Measurements from ENCODE around the gene DGCR6. TPM values are rescaled to one million over a fixed set of nuclear protein-coding genes. Genes with fewer than 3 reads are reported as not detected.

Gene DGCR6
- total RNA-seq (2022; extraction: Qiagen RNA extraction): 1.1 to 2.3 TPM (median 1.3 TPM) in 5 replicates

DNA sequence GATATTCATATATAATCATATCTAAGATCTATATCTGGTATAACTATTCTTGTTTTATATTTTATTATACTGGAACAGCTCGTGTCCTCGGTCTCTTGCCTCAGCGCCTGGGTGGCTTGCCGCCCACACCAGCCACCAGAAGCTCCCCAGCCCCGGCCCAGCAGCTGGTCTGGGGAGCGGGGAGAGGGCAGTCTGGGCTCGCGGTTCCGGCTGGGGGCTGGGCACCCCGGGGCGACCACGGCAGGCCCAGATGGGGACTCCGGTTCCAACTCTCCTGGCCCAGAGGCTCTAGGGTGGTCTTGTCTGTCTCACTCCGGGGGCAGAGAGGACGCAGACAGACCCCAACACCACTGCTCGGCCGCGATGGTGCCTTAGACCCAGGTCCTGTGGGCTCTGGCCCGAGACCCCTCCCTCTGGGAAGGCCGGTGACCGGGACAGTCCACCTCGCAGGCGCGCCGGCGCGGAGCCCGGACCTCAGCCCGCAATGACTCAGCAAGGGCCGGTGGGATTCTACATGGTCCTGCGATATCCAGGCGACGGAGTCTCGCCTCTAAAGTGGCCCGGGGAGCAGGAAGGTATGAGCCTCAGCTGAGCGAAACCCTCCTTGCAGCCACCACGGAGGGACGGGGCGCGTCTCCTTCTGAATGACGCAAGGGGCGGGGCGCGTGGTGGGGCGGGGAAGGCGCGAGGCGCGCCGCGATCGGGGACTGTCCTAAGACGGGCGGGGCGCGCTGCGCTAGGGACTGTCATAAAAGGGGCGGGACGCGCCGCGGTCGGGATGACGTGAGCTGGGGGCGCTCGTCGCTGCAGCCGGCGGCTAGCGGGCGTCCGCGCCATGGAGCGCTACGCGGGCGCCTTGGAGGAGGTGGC, at the start of gene DGCR6:
Gene DGCR6 (plus strand): TSS at position 781 of the 870 bp plus-strand sequence. CDS start 55 bp downstream, at position 836.

DNA sequence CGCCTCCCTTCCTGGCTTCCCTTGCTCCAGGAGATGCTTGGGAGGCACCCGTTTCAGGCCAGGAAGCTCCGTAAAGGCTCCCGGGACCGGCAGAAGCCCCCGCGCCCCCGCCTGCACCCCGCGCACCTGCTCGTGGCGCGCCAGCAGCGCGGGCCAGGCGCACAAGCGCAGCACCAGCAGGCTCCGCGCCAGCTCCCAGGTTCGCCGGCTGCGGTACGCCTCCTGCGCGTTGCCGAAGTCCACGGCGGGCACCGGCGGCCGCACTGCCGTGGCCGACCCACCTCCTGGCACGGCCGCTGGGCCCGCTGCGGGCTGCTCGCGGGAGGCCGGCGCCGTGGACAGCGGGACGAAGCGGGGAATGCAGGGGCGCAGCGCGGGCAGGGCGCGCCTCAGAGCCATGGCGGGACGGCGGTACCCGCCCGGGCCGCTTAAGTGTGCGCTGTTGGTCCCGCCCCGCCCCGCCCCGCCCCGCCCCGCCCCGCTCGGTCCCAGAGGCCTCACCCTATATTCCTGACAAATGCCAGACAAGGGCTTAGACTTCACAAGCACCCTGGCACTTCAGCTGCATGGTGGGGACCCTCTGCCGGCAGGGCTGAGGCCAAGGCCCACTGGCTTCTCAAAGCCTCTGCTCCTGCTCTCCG, 29.9 kb downstream of the DGCR6 start, which contains the start of gene PRODH:
Gene PRODH (minus strand): TSS at position 405 of the 641 bp plus-strand sequence. CDS start 6 bp downstream, at position 399.

Other genes with a start within 250 kb of the DGCR6 start
- gene PRODH, start 30.0 kb downstream of the DGCR6 start, total RNA-seq (2022; extraction: Qiagen RNA extraction): 1.2 to 2.2 TPM (median 1.7 TPM) in 5 replicates
- gene DGCR2, start 216.1 kb downstream of the DGCR6 start, total RNA-seq (2022; extraction: Qiagen RNA extraction): 20.9 to 23.5 TPM (median 21.8 TPM) in 5 replicates
- not detected in 5 replicates for gene TSSK2, start 225.0 kb downstream of the DGCR6 start, total RNA-seq (2022; extraction: Qiagen RNA extraction)
- gene ESS2, start 238.3 kb downstream of the DGCR6 start, total RNA-seq (2022; extraction: Qiagen RNA extraction): 10.7 to 13.4 TPM (median 12.6 TPM) in 5 replicates
- 0.06 to 0.07 TPM in 2 of 5 replicates, not detected in the others for gene GSC2, start 244.0 kb downstream of the DGCR6 start, total RNA-seq (2022; extraction: Qiagen RNA extraction)